ENCODE results near the gene THOC2.
"Not testable (repeated sequence)": the region's sequence is repeated elsewhere in the genome, so short reads cannot be mapped to it uniquely, and the experiment has no call there.

The THOC2 gene

GRCh38 chrX:123603491-123603890 is 129.4 kb downstream of the THOC2 start:
- no peak for TF ChIP-seq CTCF (conservative IDR thresholded peaks at IDR 0.05; ENCODE audit: control insufficient read depth, insufficient read depth, low read depth, low read length)
- H3K4me3 ChIP-seq (ENCODE audit: control insufficient read depth, low read depth, low read length) = no peak overlapping the region
- DNase-seq (ENCODE audit: low read depth) = peak; percentile 21

- no peak for DNase-seq (ENCODE audit: low read depth)
- no peak overlapping the region for H3K4me3 ChIP-seq (ENCODE audit: control insufficient read depth, low read depth, low read length)
- TF ChIP-seq CTCF (conservative IDR thresholded peaks at IDR 0.05; ENCODE audit: control insufficient read depth, insufficient read depth, low read depth, low read length) = no peak
Measured at GRCh38 chrX:123601437-123601836, 131.4 kb downstream of the THOC2 start.

- no peak for DNase-seq (ENCODE audit: low read depth)
- H3K4me3 ChIP-seq (ENCODE audit: control insufficient read depth, low read depth, low read length) = no peak overlapping the region
- no peak for TF ChIP-seq CTCF (conservative IDR thresholded peaks at IDR 0.05; ENCODE audit: control insufficient read depth, insufficient read depth, low read depth, low read length)
Measured at GRCh38 chrX:123600181-123600580, 132.7 kb downstream of the THOC2 start.

- peak; percentile 30 for DNase-seq (ENCODE audit: low read depth)
- no peak for TF ChIP-seq CTCF (conservative IDR thresholded peaks at IDR 0.05; ENCODE audit: control insufficient read depth, insufficient read depth, low read depth, low read length)
- H3K4me3 ChIP-seq (ENCODE audit: control insufficient read depth, low read depth, low read length) = no peak overlapping the region
Measured at GRCh38 chrX:123590842-123591486, 141.9 kb downstream of the THOC2 start.

- no peak for TF ChIP-seq CTCF (conservative IDR thresholded peaks at IDR 0.05; ENCODE audit: control insufficient read depth, insufficient read depth, low read depth, low read length)
- H3K4me3 ChIP-seq (ENCODE audit: control insufficient read depth, low read depth, low read length) = no peak overlapping the region
- DNase-seq (ENCODE audit: low read depth) = no peak
Measured at GRCh38 chrX:123588723-123589122, 144.1 kb downstream of the THOC2 start.

- no peak overlapping the region for H3K4me3 ChIP-seq (ENCODE audit: control insufficient read depth, low read depth, low read length)
- no peak for TF ChIP-seq CTCF (conservative IDR thresholded peaks at IDR 0.05; ENCODE audit: control insufficient read depth, insufficient read depth, low read depth, low read length)
- no peak for DNase-seq (ENCODE audit: low read depth)
Measured at GRCh38 chrX:123581586-123581985, 151.3 kb downstream of the THOC2 start.

- no peak for TF ChIP-seq CTCF (conservative IDR thresholded peaks at IDR 0.05; ENCODE audit: control insufficient read depth, insufficient read depth, low read depth, low read length)
- no peak for DNase-seq (ENCODE audit: low read depth)
- H3K4me3 ChIP-seq (ENCODE audit: control insufficient read depth, low read depth, low read length) = no peak overlapping the region
Measured at GRCh38 chrX:123580792-123581191, 152.1 kb downstream of the THOC2 start.

GRCh38 chrX:123574027-123574426 is 158.8 kb downstream of the THOC2 start:
- DNase-seq (ENCODE audit: low read depth); H3K4me3 ChIP-seq (ENCODE audit: control insufficient read depth, low read depth, low read length): not testable (repeated sequence)
